ENCODE measurements around the gene ALPL. TPM values are rescaled to one million over a fixed set of nuclear protein-coding genes. Genes with fewer than 3 reads are reported as not detected.
A peak's percentile ranks its signal among the peaks of the same experiment; 100 is the strongest.

The ALPL gene
- total RNA-seq, 1 donor from 2014 or later = not detected

- TF ChIP-seq CTCF (conservative IDR thresholded peaks at IDR 0.05; ENCODE audit: low read depth, low read length) = no peak
- DNase-seq (ENCODE audit: low read depth) = no peak
- H3K4me3 ChIP-seq (ENCODE audit: low read depth, low read length) = no peak overlapping the region
These were observed 61.7 kb downstream of the ALPL start for GRCh38 chr1:21570885-21571284.

- TF ChIP-seq CTCF (conservative IDR thresholded peaks at IDR 0.05; ENCODE audit: low read depth, low read length) = no peak
- DNase-seq (ENCODE audit: low read depth) = no peak
- H3K4me3 ChIP-seq (ENCODE audit: low read depth, low read length) = no peak overlapping the region
These were observed 63.0 kb downstream of the ALPL start for GRCh38 chr1:21572221-21572620.

GRCh38 chr1:21572735-21573277 lies 63.6 kb downstream of the ALPL start:
- no peak for TF ChIP-seq CTCF (conservative IDR thresholded peaks at IDR 0.05; ENCODE audit: low read depth, low read length)
- no peak for DNase-seq (ENCODE audit: low read depth)
- H3K4me3 ChIP-seq (ENCODE audit: low read depth, low read length) = no peak overlapping the region

GRCh38 chr1:21573475-21573874 lies 64.3 kb downstream of the ALPL start:
- no peak overlapping the region for H3K4me3 ChIP-seq (ENCODE audit: low read depth, low read length)
- no peak for DNase-seq (ENCODE audit: low read depth)
- TF ChIP-seq CTCF (conservative IDR thresholded peaks at IDR 0.05; ENCODE audit: low read depth, low read length) = no peak

- TF ChIP-seq CTCF (conservative IDR thresholded peaks at IDR 0.05; ENCODE audit: low read depth, low read length) = peak; percentile 82
- no peak for DNase-seq (ENCODE audit: low read depth)
- no peak overlapping the region for H3K4me3 ChIP-seq (ENCODE audit: low read depth, low read length)
These were observed 64.8 kb downstream of the ALPL start for GRCh38 chr1:21573971-21574465.

- DNase-seq (ENCODE audit: low read depth) = no peak
- TF ChIP-seq CTCF (conservative IDR thresholded peaks at IDR 0.05; ENCODE audit: low read depth, low read length) = no peak
- H3K4me3 ChIP-seq (ENCODE audit: low read depth, low read length) = no peak overlapping the region
These were observed 65.4 kb downstream of the ALPL start for GRCh38 chr1:21574466-21575151.

All from epithelial cell of proximal tubule (primary cell).